ENCODE measurements around the gene TEX13B.

- TF ChIP-seq TAF1 (IDR thresholded peaks at IDR 0.05; ENCODE audit: borderline replicate concordance, insufficient read depth, low read length), result no peak
- no peak for TF ChIP-seq POLR2AphosphoS5 (IDR thresholded peaks at IDR 0.05; ENCODE audit: low read depth, low read length)
- TF ChIP-seq, protein P1, sequence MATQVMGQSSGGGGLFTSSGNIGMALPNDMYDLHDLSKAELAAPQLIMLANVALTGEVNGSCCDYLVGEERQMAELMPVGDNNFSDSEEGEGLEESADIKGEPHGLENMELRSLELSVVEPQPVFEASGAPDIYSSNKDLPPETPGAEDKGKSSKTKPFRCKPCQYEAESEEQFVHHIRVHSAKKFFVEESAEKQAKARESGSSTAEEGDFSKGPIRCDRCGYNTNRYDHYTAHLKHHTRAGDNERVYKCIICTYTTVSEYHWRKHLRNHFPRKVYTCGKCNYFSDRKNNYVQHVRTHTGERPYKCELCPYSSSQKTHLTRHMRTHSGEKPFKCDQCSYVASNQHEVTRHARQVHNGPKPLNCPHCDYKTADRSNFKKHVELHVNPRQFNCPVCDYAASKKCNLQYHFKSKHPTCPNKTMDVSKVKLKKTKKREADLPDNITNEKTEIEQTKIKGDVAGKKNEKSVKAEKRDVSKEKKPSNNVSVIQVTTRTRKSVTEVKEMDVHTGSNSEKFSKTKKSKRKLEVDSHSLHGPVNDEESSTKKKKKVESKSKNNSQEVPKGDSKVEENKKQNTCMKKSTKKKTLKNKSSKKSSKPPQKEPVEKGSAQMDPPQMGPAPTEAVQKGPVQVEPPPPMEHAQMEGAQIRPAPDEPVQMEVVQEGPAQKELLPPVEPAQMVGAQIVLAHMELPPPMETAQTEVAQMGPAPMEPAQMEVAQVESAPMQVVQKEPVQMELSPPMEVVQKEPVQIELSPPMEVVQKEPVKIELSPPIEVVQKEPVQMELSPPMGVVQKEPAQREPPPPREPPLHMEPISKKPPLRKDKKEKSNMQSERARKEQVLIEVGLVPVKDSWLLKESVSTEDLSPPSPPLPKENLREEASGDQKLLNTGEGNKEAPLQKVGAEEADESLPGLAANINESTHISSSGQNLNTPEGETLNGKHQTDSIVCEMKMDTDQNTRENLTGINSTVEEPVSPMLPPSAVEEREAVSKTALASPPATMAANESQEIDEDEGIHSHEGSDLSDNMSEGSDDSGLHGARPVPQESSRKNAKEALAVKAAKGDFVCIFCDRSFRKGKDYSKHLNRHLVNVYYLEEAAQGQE (IDR thresholded peaks at IDR 0.05; ENCODE audit: insufficient read depth in 1 of 2, low read depth in 2 of 2, low read length in 2 of 2), result no peak
- TF ChIP-seq SIN3A (IDR thresholded peaks at IDR 0.05; ENCODE audit: borderline replicate concordance, insufficient read depth, low read length), result no peak
These were observed 42.1 kb downstream of the TEX13B start for GRCh38 chrX:107940095-107940494.
